Measurements from ENCODE around the gene DHRSX.

- TF ChIP-seq CTCF (IDR thresholded peaks at IDR 0.05; ENCODE audit: extremely low read depth in 1 of 2, insufficient read depth in 1 of 2, low read depth in 1 of 2, low read length in 2 of 2) = no peak
- TF ChIP-seq POLR2A (IDR thresholded peaks at IDR 0.05; ENCODE audit: low read depth, low read length) = no peak
- no peak for TF ChIP-seq POLR2AphosphoS5 (IDR thresholded peaks at IDR 0.05; ENCODE audit: insufficient read depth, low read depth, low read length)
- TF ChIP-seq MAX (IDR thresholded peaks at IDR 0.05; ENCODE audit: insufficient read depth, insufficient read length) = no peak
Measured at GRCh38 chrX:2283111-2283859, 217.5 kb downstream of the DHRSX start.

Data from endothelial cell of umbilical vein (primary cell).